ENCODE measurements around the gene CRTC1.

GRCh38 chr19:18735752-18736151, 52.3 kb downstream of the CRTC1 start:
- no peak for TF ChIP-seq POLR2A (IDR thresholded peaks at IDR 0.05)
- no peak for TF ChIP-seq CTCF (IDR thresholded peaks at IDR 0.05 in 4 of 5, conservative IDR thresholded peaks at IDR 0.05 in 1 of 5)
